IMR-90 (cell line): Measurements from ENCODE around the gene MAST3. TPM values are rescaled to one million over a fixed set of nuclear protein-coding genes. Genes with fewer than 3 reads are reported as not detected.

Experiments
- ATAC-seq: fragments of 200-7000 bp; cut with Tn5 transposase; 2 replicates; pipeline ENCODE4 v1.9.1; 2020; ENCODE audit warnings: low read depth, mild to moderate bottlenecking, moderate library complexity
- BruUV-seq: library from RNA; stranded (reverse); fragments of 400-500 nt; replicated peaks from 2 replicates; lab custom pipeline; 2021; lab: Mats Ljungman, UMichigan
- CTCF ChIA-PET: fragments of 300-600 bp; formaldehyde crosslinking; extraction: SDS; loops from one replicate; lab custom pipeline; 2021; ENCODE audit warnings: antibody characterized with exemption; lab: Yijun Ruan, JAX
- POLR2A ChIA-PET: fragments of 300-600 bp; sonication (Branson Sonifier 250); formaldehyde crosslinking; loops from one replicate; lab custom pipeline; 2022; ENCODE audit warnings: antibody characterized with exemption; ENCODE audit not compliant: unreplicated experiment; lab: Charles Lee
- DNase-seq: peaks from one replicate; pipeline ENCODE4 v3.0.0; 2013
- H2AFZ ChIP-seq: replicated peaks from 2 replicates; pipeline ENCODE3; 2013; ENCODE audit warnings: low read length, mild to moderate bottlenecking; ENCODE audit not compliant: poor library complexity
- H2AK5ac ChIP-seq: 2 replicates; pipeline ENCODE4 v1.6.1; 2013; ENCODE audit warnings: low read depth, low read length, inconsistent platforms
- H2AK9ac ChIP-seq: replicated peaks from 2 replicates; pipeline ENCODE3; 2013; ENCODE audit warnings: mild to moderate bottlenecking, low read depth, low read length, moderate library complexity; ENCODE audit not compliant: poor library complexity
- H2BK120ac ChIP-seq: 2 replicates; pipeline ENCODE4 v1.6.1; 2013; ENCODE audit warnings: low read depth, low read length, inconsistent platforms
- H2BK15ac ChIP-seq: 3 replicates; pipeline ENCODE4 v1.6.1; 2013; ENCODE audit warnings: low read depth, low read length, inconsistent platforms
- H2BK20ac ChIP-seq: 2 replicates; pipeline ENCODE4 v1.6.1; 2013; ENCODE audit warnings: low read depth, mild to moderate bottlenecking, inconsistent platforms, low read length, moderate library complexity
- H2BK5ac ChIP-seq: 2 replicates; pipeline ENCODE4 v1.6.1; 2013; ENCODE audit warnings: mild to moderate bottlenecking, low read depth, low read length, inconsistent platforms; ENCODE audit not compliant: poor library complexity, severe bottlenecking
- H3K14ac ChIP-seq: replicated peaks from 2 replicates; pipeline ENCODE4 v1.6.1; 2013; ENCODE audit warnings: low read depth, low read length, inconsistent platforms
- H3K18ac ChIP-seq: 2 replicates; pipeline ENCODE4 v1.6.1; 2013; ENCODE audit warnings: low read depth, low read length, control low read depth
- H3K23ac ChIP-seq: 2 replicates; pipeline ENCODE4 v1.6.1; 2013; ENCODE audit warnings: low read depth, low read length, inconsistent platforms
- H3K27ac ChIP-seq: 2 replicates; pipeline ENCODE4 v1.5.1; 2013; ENCODE audit warnings: mild to moderate bottlenecking, control low read depth, low read length; ENCODE audit not compliant: insufficient read depth
- H3K27me3 ChIP-seq: 2 replicates; pipeline ENCODE4 v1.6.1; 2013; ENCODE audit warnings: low read length; ENCODE audit not compliant: control insufficient read depth, insufficient read depth
- H3K36me3 ChIP-seq: 2 replicates; pipeline ENCODE4 v1.6.1; 2013; ENCODE audit warnings: low read length, mixed read lengths; ENCODE audit not compliant: control insufficient read depth, insufficient read depth
- H3K4ac ChIP-seq: 2 replicates; pipeline ENCODE4 v1.6.1; 2013; ENCODE audit warnings: low read depth, low read length, inconsistent platforms
- H3K4me1 ChIP-seq: 2 replicates; pipeline ENCODE4 v1.6.1; 2013; ENCODE audit warnings: low read length, mixed read lengths; ENCODE audit not compliant: control insufficient read depth, insufficient read depth
- H3K4me2 ChIP-seq: 2 replicates; pipeline ENCODE4 v1.6.1; 2013; ENCODE audit warnings: low read depth, mild to moderate bottlenecking, control low read depth, low read length, moderate library complexity
- H3K4me3 ChIP-seq: 2 replicates; pipeline ENCODE4 v1.5.1; 2013; ENCODE audit warnings: low read depth, mild to moderate bottlenecking, control low read depth, low read length, moderate library complexity; ENCODE audit not compliant: insufficient read depth
- H3K56ac ChIP-seq: 2 replicates; pipeline ENCODE4 v1.6.1; 2013; ENCODE audit warnings: low read length, inconsistent platforms; ENCODE audit not compliant: insufficient read depth; ENCODE audit errors: extremely low read depth
- H3K79me1 ChIP-seq, 2 experiments: 2 replicates each; pipeline ENCODE4 v1.6.1; 2013; ENCODE audit warnings: low read length in 2 of 2, inconsistent platforms in 1 of 2, low read depth in 1 of 2
- H3K9ac ChIP-seq: 2 replicates; pipeline ENCODE4 v1.6.1; 2013; ENCODE audit warnings: low read depth, low read length, control low read depth
- H3K9me1 ChIP-seq: 2 replicates; pipeline ENCODE4 v1.6.1; 2013; ENCODE audit warnings: low read length, inconsistent platforms; ENCODE audit not compliant: insufficient read depth
- H3K9me3 ChIP-seq: 2 replicates; pipeline ENCODE4 v1.6.1; 2013; ENCODE audit warnings: low read length; ENCODE audit not compliant: control insufficient read depth, insufficient read depth
- H4K20me1 ChIP-seq: 2 replicates; pipeline ENCODE4 v1.6.1; 2013; ENCODE audit warnings: low read length, inconsistent platforms; ENCODE audit not compliant: insufficient read depth
- H4K5ac ChIP-seq: 2 replicates; pipeline ENCODE4 v1.6.1; 2013; ENCODE audit warnings: mild to moderate bottlenecking, low read depth, low read length, control low read depth
- H4K8ac ChIP-seq, 2 experiments: 2 replicates each; pipeline ENCODE4 v1.6.1; 2013; ENCODE audit warnings: low read depth in 2 of 2, low read length in 2 of 2, control low read depth in 1 of 2, inconsistent platforms in 1 of 2
- H4K91ac ChIP-seq: 2 replicates; pipeline ENCODE4 v1.6.1; 2013; ENCODE audit warnings: low read depth, low read length, inconsistent platforms; ENCODE audit not compliant: insufficient read depth
- FOS ChIP-seq: fragments of 150-350 bp; IDR thresholded peaks from 2 replicates; pipeline ENCODE4 v1.6.1; 2016; ENCODE audit warnings: low read depth, low read length
- RAD21 ChIP-seq: IDR thresholded peaks from 2 replicates; pipeline ENCODE4 v1.6.1; 2012; ENCODE audit warnings: low read length, improper control_type of control experiment
- WGBS, 2 experiments: methylation state at CpG; one replicate each; pipeline versions ENCODE4 v1.1.5 to v1.1.7; 2013; ENCODE audit warnings: missing lambda C conversion rate in 2 of 2; ENCODE audit not compliant: insufficient read length in 1 of 2; ENCODE audit errors: extremely low coverage in 2 of 2; 5-methylcytosine and 5-hydroxymethylcytosine counted together
- dilution Hi-C: fragments of 300-500 bp; cut with HindIII; formaldehyde crosslinking; loops from one replicate; pipeline ENCODE4 v1.14.3; 2018; ENCODE audit warnings: low sequenced_read_pairs; ENCODE audit not compliant: unreplicated experiment
- in situ Hi-C: fragments of 300-500 bp; cut with MboI; formaldehyde crosslinking; loops from 3 replicates; pipeline ENCODE4 v1.14.3; 2019; ENCODE audit warnings: low sequenced_read_pairs, inconsistent platforms, mixed read lengths
- intact Hi-C: fragments of 100-400 bp; cut with micrococcal nuclease; formaldehyde crosslinking; loops from 2 replicates; pipeline ENCODE4 v1.10.0; 2022
- polyA plus RNA-seq, 3 experiments: library from polyadenylated mRNA; depleted of rRNA; stranded (reverse); fragments of >200 nt; gene quantifications; 2 replicates each; pipeline ENCODE4 v1.2.3, GENCODE V29; 2012; ENCODE audit warnings: low replicate concordance in 1 of 3
- total RNA-seq: library from RNA; depleted of rRNA; stranded (reverse); fragments of >200 nt; gene quantifications from 2 replicates; pipeline ENCODE4 v1.2.3, GENCODE V29; 2012

MAST3 gene
- total and polyA plus RNA-seq, 2 of the 4 experiments (the other 2 are of a cell fraction): 1.3 to 4.3 TPM

DNA sequence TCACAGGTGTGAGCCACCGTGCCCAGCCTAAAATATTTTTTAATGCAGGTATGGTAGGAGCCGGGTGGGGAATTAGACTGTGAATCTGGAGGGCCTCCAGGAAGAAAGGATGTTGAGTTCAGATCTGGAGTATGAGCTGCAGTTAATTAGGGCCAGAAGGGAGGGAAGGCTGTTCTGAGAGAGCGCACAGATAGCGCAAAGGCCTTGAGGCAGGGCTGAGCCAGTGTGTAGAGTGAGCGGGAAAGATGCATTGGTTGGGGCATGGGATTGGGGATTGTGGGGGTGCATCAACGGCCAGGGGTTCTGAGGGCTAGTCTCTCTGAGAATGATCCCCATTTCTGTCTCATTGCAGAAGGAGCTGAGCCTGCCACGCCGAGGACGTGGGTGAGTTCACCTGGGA is 9.7 kb downstream of the MAST3 start:
- Histone ChIP-seq H3K4me2 (no peak overlapping the region), H2BK20ac (no peak overlapping the region), H3K4ac (no peak overlapping the region), H3K27me3 (no peaks in the 10 kb centered on the region), H4K8ac (no peak overlapping the region), H3K36me3 (0 out of 2 replicates have a peak, but pooled peaks cover 2% of the 10 kb centered on the region), H3K79me1 (no peaks in the 10 kb centered on the region; a peak in 1 of 4 replicates), H3K23ac (no peak overlapping the region), H3K56ac (no peak overlapping the region), H3K4me1 (peaks cover 12% of the 10 kb centered on the region), H2BK120ac (no peak overlapping the region), H4K5ac (no peak overlapping the region), H2AK5ac (no peak overlapping the region), H3K18ac (no peak overlapping the region), H2AFZ (no peak overlapping the region), H3K4me3 (no peak overlapping the region), H3K27ac (no peak overlapping the region), H4K20me1 (peaks cover 4% of the 10 kb centered on the region; the same call in 1 of the 2 replicates), H3K9ac (no peak overlapping the region), H2AK9ac (no peak overlapping the region), H3K9me1 (0 out of 2 replicates have a peak, but pooled peaks cover 3% of the 10 kb centered on the region), H4K91ac (no peak overlapping the region), H2BK5ac (no peak overlapping the region), H3K9me3 (no peaks in the 10 kb centered on the region), H2BK15ac (no peak overlapping the region), H3K14ac (no peak overlapping the region)
- ATAC-seq: no peak
- BruUV-seq: no TSS peak
- CTCF ChIA-PET: no interaction called here
- dilution Hi-C loops: no loop called here
- no peak for DNase-seq
- TF ChIP-seq RAD21: no peak
- TF ChIP-seq FOS: no peak
- POLR2A ChIA-PET: no interaction called here
- intact Hi-C loops: no loop called here
- in situ Hi-C loops: no loop called here
- 100% methylated on average over 4 of the region's 9 CpGs; no CpG with 5 or more reads in 1 of the 2 experiments for WGBS, 2 experiments
